GM12872 (cell line): ENCODE measurements around the gene SLC9C2.

Source experiments
- TF ChIP-seq, protein P1 (sequence below): IDR thresholded peaks from 3 replicates; pipeline ENCODE4 v1.5.1; 2011; ENCODE audit warnings: low read depth, mild to moderate bottlenecking, low read length, moderate library complexity; ENCODE audit not compliant: insufficient read depth

Gene SLC9C2

DNA sequence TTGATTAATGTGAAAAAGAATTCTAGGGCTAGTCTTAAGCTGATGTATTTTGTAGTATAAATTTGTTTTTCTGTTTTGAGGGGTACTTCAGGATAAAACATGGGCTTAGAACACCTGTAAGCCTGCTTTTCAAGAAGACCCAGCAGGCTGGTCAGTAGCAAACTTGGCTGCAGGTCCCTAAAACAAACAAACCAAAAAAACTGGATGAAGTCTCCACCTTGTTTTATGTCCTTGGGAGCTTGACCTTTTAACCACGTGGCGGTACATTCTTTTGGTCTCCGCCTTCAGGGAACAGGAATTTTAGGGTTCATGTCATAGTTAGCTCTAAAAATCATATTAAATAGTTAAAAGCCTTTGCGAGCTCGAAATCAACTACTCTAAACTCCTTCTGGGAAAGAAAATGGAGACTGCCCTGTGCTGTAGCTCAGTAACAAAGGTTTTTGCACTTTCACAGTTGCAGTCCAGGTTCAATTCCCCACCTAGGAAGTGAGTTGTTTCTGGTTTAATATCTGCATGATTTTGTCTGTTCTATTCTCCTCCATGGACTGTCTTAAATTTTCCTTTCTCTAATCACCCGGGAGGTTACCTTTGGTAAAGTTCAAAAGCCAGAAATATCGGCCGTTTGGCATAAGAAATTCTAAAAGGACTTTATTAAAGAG lies 107.1 kb downstream of the SLC9C2 start:
- TF ChIP-seq, protein P1, sequence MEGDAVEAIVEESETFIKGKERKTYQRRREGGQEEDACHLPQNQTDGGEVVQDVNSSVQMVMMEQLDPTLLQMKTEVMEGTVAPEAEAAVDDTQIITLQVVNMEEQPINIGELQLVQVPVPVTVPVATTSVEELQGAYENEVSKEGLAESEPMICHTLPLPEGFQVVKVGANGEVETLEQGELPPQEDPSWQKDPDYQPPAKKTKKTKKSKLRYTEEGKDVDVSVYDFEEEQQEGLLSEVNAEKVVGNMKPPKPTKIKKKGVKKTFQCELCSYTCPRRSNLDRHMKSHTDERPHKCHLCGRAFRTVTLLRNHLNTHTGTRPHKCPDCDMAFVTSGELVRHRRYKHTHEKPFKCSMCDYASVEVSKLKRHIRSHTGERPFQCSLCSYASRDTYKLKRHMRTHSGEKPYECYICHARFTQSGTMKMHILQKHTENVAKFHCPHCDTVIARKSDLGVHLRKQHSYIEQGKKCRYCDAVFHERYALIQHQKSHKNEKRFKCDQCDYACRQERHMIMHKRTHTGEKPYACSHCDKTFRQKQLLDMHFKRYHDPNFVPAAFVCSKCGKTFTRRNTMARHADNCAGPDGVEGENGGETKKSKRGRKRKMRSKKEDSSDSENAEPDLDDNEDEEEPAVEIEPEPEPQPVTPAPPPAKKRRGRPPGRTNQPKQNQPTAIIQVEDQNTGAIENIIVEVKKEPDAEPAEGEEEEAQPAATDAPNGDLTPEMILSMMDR = no peak

DNA sequence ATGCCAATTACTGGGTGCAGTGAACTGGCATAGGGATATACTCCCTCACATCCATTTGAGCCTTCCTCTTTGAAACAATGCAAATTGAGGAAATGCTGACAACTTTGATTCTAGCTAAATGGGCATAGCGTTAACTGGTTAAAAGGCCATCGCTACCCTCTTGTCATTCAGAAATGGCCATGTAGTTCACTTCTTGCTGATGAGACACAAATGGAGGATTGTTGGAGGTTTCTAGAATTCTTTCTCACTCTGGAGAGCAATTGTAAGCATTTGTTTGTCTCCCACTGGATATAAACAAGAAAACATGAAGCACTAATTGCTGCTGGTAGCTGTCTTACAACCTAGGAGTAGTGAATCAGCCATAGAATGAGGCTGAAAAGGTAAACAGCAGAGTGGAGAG lies 111.4 kb downstream of the SLC9C2 start:
- TF ChIP-seq, protein P1 = no peak

DNA sequence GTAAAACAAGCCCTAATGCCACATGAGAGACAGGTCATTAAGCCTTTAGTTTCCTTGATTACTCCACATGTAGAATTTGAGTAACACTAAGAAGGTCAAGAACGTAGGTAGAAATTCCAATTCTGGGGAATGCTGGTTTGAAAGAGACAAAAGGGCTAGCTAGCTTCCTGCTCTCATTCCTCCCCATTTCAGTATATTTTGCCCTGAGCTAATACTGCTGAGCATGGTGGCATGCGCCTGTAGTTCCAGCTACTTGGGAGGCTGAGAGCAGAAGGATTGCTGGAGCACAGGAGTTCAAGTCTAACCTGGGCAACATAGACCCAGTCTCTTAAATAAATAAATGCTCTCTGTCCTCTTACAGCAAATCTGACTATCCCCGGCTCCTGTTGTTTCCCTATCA lies 112.9 kb downstream of the SLC9C2 start:
- TF ChIP-seq, protein P1 = no peak

DNA sequence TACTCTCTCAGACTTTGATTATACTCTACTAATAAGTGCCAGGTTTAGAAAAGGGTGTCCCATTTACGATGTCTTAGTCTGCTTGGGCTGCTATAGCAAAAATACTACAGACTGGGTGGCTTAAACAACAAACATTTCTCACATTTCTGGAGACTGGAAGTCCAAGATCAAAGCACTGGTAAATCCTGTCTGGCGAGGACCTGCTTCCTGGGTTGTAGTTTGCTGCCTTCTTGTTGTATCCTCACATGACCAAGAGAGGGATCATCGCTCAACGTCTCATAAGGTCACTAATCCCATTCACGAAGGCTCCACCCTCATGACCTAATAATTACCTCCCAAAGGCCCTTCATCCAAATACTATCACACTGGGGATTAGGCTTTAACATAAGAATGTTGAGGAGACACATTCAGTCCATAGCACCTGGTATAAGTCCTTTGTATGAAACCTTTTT lies 113.7 kb downstream of the SLC9C2 start:
- TF ChIP-seq, protein P1 = no peak

DNA sequence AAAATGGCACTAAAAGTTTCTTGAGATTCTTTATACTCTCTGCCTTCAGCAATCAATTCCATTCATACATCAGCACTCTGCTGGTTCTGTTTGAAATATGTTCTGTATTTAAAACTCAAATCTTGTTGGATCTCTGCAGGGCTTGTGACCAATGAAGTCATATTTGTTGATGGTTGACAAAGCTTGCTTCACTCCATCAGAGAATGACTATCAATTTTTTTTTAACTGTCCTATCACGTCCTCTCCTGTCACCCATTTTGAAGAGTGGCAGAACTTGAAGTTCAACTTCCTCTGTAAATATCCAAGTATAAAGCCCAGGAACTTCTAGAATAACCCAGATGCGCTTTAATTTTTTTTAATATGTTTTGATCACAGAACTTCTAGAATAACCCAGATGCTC lies 114.9 kb downstream of the SLC9C2 start:
- TF ChIP-seq, protein P1 = no peak

DNA sequence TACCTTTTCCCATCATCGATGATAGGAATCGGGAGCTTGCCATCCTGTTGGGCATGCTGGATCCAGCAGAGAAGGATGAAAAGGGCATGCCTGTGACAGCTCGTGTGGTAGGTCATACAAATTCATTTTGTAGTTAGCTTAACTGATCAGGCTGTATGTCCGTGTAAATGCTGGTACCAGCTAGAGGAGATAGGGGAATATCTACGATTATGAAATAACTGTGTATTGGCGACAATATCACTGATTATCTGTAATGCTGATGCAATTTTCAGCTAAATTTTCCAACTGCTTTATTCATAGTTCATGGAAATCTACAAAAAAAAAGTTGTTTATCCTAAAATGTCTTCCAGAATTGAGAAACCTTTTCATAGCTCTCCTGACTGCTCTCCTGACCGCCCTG lies 117.5 kb downstream of the SLC9C2 start:
- TF ChIP-seq, protein P1 = no peak

DNA sequence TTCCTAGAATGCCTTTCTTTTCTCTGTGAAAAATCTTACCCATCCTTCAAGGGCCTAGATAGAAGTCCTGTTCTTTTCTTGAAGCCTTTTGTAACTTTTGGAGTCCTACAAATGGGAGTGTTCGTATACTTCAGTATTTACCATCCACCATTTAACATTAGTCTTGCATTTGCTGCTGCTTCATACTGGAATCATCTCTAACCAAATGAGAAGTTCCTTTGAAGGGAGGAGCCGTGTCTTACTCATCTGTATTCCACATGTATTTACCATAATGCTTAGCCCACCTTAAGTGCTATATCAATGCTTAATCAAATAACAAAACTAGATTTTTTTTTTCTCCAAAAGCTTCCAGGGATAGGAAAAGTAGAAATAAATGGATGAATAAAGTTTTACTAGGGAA lies 118.6 kb downstream of the SLC9C2 start:
- TF ChIP-seq, protein P1 = no peak
